Left hindlimb (tissue), 1 donor: ENCODE results near the gene HIGD2B.
"Not testable (repeated sequence)": the region's sequence is repeated elsewhere in the genome, so short reads cannot be mapped to it uniquely, and the experiment has no call there.

Source experiments
- DNase-seq: peaks from one replicate; pipeline ENCODE4 v3.0.0-alpha.2; 2018

Gene HIGD2B

DNA sequence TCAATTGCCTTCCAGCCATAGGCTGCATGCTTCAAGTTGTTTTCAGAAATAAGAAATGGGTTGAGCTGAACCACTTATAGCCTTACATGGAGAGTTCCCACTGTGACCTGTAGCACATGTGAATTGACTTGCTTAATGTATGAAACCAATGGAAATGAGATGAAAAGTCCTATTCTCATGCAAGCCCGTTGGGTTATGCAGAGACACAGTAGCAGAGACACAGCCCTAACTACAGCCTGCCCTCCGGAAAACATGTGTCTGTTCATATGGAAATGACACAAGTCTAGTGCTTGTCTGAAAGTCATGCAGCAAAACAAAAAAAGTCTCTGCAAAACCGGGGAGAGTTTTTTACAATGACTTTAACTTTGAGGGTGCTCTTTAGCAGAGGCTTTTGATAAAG, 14.5 kb downstream of the HIGD2B start:
- DNase-seq = no peak

DNA sequence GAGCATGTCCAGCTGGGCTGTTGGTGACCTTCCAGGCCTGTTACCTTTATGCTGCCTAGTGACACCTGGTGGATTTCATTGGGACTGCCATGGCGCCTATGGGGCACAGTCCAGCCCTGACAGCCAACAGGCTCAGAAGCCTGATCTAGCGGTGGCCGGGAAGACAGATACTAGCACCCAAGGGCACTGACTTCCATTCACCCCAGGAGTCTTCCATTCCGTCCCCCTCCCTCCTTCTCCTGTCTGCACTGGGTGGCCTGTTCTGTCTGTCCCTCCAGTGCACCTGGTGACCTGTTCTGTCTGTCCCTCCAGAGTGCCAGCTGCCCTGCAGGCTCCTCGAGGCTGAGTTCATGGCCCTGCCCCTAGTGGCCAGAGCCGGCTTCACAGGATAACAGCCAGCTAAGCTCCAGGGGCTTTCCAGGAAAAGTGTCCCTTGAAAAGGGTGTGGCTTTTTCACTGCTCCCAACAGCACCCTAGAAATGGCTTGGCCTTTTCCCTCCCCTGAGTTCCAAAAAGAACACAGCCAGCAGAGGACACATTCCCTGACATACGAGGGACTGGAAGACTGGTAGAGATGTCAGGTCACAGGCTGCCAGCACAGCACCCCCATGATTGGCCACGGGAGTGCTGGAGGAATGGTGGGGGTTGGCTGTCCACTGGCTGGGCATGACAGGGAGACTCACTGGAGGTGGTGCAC, 15.2 kb downstream of the HIGD2B start:
- DNase-seq = peak; percentile 61

DNA sequence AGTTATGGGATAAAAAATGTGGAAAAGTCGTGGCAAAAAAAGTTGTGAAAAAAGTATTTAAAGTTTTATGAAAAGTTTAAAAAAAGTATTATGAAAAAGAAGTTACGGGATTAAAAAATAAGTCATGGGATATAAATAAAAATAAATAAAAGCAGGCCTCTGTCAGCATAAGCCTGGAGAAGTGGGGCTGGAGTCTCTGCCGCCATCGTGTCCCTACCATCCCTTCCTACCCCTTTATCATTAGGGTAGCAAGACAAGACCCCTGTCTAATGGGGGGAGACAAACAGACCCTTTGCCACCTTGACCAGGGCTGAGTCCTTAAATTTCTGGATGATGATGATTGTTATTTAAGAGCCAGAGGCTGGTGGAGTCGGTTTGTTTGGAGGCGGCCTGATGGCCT, 16.2 kb downstream of the HIGD2B start:
- DNase-seq = not testable (repeated sequence)

DNA sequence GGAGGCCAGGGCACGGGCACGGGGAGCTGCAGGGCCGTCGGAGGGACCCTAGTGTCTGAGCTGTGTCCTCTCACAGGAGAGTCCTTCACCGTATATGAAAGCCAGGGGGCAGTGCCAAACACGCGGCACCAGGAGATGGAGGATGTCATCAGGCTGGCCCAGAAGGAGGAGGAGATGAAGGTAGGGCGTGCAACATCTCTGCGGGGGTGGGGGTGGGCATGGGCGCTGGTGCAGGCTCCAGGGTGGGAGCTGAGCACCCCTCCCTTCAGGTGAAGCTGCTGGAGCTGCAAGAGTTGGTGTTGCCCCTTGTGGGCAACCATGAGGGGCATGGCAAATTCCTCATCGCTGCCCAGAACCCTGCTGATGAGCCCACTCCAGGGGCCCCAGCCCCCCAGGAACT, 20.3 kb downstream of the HIGD2B start:
- not testable (repeated sequence) for DNase-seq

DNA sequence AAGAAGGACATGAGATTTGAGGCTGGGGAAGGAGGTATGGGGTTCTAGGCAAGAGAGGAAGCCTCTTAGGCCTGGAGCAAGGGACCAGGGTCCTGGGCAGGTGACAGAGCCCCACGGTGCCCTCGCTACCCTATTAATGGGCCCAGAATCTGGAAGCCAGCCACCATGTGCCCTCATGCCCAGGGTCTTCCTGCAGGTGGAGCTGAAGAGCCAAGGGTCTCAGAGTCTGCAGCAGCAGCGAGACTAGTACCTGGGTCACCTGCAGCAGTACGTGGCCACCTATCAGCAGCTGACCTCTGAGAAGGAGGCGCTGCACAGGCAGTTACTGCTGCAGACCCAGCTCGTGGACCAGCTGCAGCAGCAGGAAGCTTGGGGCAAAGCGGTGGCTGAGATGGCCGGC, 22.1 kb downstream of the HIGD2B start:
- DNase-seq = not testable (repeated sequence)

DNA sequence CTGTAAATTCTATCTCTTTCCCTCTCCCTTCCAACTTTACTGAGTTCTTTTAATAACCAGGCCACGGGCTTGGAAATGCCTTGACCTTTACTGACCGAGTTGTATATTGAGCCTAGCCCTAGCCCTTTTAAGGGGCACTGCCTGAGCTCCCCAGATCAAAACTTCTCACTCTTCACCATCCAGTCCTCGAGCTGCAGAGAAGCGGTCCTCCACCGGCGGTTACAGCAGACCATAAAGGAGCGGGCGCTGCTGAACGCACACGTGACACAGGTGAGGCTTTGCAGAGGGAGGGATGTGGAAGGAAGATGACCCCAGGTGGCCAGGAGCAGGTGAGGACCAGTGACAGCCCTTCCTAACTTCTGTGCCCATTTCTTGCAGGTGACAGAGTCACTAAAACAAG, 24.9 kb downstream of the HIGD2B start:
- DNase-seq = not testable (repeated sequence)

DNA sequence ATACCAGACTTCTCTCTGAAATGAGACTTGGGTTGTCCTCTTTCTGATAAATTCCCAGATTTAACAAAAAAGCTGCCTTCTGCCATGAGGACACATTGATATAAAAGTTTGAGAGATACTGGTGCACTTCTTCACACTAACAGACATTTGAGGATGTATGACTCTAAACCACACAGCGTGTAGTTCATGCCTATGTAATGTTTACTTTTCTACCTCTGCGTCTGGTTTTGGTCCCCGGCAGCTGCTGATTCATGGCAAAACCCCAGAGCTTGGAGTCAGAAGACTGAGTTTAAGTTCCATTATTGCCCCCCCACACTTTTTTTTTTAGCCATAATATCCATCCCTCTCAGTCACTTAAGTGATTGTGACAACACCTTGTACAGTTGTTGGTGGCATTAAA, 30.0 kb downstream of the HIGD2B start:
- DNase-seq = not testable (repeated sequence)

DNA sequence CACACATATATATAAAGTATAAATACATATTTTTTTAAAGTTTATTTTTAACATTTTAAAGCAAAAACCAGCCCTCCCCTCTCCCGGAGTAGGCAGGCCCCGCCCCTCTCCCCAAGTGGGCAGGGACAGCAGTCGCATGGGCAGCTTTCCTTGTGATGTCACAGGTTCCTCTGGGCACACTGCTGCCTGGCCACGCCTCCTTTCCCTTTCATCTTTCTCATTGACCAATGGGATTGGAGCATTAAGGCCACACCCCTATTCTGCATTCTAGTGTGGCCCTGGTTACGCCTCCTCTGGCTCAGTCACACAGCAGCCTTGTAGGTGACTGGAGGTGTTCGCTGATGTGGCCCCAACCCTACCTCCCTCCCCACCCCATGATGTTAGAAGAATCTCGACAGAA, 31.6 kb downstream of the HIGD2B start, which contains the start of gene GOLGA6B:
Gene GOLGA6B (plus strand): TSS at position 301 of the 400 bp plus-strand sequence. CDS start 41 bp downstream, at position 342.
- DNase-seq = not testable (repeated sequence)

DNA sequence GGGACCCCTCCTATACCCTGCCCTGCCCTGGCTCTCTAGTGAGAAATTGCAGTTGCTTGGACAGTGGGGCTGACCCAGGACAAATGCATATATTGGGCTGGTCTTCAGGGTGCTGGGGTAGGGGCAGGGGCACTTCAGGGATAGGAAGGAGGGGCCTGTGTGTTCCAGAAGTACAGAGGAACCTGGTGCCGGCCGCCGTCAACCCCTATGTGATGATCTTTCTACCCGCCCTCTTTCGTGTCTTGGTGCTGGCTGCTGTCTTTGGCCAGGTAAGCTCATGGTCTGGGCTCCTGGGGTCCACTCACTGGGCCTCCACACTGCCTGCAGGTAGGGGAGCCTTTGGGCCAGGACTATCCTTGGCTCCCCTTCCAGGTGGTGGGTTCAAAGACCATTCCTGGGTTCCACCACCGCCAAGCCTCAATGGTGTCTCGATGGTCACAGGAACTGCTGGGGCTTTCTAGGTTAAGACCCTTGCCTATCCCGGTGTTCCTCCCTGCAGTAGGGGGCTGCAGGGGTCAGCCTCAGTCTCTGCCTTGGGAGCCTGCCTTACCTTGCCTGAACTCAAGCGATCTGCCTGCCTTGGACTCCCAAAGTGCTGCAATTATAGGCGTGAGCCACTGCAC, 37.2 kb downstream of the HIGD2B start:
- DNase-seq = not testable (repeated sequence)

DNA sequence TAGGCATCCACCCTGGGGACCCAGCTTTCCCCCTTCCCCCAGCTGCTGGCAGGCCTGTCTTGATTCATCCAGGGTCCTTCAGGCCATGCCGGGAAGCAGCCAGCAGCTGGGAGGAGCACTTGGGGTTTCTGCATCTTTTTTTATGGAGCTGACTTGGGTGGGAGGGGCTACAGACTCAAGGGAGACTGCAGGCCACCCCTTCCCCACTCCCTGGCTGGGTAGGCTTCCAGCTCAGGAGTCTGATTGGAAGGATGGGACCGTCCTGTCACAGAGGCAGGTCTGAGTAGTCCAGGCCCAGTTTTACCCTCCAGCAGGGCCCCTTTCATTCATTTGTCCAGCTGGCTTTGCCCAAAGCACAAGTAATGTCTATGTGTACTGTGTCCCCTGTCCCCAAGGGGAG, 43.7 kb downstream of the HIGD2B start:
- DNase-seq = not testable (repeated sequence)

DNA sequence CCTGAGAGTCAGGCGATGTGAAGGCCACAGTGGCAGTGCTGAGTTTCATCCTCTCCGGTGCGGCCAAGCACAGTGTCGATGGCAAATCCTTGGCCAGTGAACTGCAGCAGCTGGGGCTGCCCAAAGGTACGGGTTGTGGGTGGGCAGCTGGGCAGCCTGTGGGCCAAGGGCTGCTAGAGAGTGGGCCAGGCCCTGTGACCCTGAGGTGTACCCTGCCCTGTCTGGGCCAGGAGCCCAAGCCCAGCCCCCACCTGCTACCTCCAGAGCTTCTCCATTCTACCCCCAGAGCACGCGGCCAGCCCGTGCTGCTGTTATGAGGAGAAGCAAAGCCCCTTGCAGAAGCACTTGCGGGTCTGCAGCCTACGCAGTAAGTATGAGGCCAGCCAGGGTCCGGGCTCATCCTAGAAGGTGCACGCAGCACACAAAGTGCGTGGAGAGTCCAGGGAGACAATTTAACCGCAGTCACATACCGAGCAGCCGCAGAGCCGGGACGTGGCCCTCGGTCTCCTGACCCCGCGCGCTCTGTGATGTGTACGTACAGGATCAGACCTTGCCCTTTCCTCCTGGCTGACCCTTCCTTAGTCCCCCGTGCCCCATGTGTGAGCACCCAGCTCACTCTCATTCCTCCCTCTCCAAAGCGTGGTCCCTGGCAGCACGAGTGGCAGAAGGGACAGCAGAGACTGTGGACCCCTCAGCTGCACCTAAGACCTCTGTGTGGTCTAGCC, 46.1 kb downstream of the HIGD2B start:
- DNase-seq = not testable (repeated sequence)

DNA sequence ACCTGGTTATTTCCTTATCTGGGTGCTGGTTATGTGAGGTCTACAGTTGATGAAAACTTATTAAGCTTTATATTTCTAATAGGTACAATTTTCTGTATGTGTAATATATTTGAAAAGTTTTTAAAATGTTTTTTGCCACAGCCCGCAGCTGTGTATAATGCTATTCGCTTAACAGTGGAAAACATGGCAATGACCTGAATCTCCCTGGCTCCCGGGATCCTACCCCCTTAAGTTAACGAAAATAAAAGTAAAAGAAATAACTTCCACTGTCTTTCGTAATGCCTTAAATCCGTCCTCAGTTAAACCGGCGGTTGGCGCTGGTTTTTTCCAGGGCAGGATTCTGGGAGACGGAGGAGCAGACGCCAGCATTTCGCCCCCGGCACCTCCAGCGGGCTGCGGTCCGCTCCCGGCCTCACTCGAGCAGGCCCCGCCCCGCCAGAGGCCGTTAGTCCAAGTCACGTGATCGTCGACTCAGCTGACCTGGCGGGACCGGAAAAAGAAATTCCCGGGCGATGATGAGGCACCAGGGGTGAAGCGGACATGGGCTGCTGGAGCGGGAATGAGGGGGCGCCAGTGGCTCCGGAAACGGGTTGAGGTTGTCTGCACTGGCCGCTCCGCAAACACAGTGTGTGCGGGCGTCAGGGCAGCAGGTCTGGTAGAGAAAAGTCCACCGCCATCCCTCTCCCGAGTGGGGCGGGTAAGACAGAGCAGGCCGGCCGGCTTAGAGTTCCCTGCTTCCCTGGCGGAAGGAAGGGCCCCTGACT, 49.3 kb downstream of the HIGD2B start:
- peak; percentile 79 for DNase-seq

DNA sequence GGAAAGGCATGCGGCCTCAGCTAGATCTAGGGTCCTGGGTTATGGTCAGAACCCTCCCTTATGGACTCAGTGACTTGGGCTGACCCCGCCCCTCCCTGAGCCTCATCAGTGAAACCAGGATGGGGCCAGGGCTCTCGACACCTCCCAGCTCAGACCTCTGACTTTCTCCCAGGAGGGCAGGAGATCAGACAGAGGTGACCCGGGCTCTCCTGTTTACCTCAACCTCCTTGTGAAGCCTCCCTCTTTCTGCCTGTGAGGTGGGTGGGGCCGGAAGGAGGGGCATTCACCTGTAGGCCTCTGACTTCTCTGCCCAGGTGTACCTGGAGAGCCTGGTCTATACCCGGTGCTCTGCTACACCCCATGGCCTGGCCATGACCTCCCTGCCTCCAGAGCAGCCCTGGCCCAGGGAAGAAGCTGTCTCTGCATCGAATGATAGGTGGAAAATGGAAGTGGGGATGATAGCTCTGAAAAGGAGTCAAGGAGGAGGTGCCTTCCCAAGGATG, 56.9 kb downstream of the HIGD2B start:
- not testable (repeated sequence) for DNase-seq

DNA sequence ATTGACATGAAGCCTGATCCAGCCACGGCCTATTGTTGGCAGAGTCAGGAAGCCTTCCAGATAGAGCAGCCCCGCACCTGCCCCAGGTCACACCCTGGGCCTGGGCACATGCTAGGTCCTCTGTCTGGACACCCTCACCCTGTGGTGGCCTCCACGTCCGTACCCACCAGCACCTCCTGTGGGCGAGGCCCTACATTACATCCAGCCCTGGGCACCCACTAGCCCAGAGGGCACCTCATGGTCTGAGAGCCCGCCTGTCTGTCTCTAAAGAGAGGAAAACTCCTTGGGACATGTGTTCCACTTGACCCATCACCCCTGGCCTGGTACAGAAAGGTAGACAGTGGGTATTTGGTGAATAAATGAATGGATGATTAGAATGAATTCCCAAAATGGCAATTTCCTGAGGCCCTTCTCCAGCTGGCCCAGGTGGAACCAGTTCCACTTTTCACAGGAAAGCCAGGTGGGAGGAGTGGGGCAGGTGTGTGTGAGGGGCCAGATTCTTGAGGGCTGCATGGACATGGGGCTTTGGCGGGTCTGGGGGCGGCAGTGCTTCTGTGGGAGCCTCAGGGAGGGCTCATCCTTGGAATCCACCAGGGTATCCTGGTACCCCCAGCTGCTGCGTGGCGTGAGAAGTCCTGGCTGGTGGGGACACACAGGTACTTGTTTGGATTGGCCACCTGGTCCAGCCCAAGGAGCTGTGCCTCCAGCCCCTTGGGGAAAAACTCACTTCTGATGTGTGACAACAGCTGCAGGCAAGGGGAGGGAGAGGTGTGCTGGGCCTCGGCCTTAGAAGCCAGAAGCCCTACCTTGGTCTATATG, 57.5 kb downstream of the HIGD2B start:
- DNase-seq = peak; percentile 22

DNA sequence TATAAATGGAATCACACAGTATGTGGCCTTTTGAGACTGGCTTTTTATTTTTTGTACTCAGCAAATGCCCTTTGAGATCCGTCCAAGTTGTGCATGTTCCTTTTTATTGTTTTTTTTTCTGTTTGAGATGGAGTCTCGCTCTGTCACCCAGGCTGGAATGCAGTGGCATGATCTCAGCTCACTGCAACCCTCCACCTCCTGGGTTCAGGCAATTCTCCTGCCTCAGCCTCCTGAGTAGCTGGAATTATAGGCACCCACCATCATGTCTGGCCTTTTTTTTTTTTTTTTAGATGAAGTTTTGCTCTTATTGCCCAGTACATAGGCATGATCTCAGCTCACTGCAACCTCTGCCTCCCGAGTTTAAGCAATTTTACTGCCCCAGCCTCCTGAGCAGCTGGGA, 59.8 kb downstream of the HIGD2B start:
- not testable (repeated sequence) for DNase-seq
